H1 (cell line): ENCODE data around the gene FOSL2. TPM values are rescaled to one million over a fixed set of nuclear protein-coding genes. Genes with fewer than 3 reads are reported as not detected.
A peak's percentile ranks its signal among the peaks of the same experiment; 100 is the strongest.

Experiments used
- CTCF ChIA-PET: fragments of 300-600 bp; sonication (Branson Sonifier 250); formaldehyde crosslinking; loops from one replicate; lab custom pipeline; 2021; ENCODE audit not compliant: partially characterized antibody; lab: Charles Lee
- POLR2A ChIA-PET: fragments of 300-600 bp; sonication (Branson Sonifier 250); formaldehyde crosslinking; loops from one replicate; lab custom pipeline; 2021; ENCODE audit warnings: inconsistent platforms; ENCODE audit not compliant: partially characterized antibody; lab: Charles Lee
- DNase-seq, 2 experiments: peaks; one replicate each; pipeline versions ENCODE4 v3.0.0 to v3.0.0-alpha.2; 2010 to 2022; ENCODE audit warnings: low spot score in 2 of 2, low read depth in 1 of 2, mixed read lengths in 1 of 2
- FAIRE-seq: peaks from 2 replicates; lab custom pipeline; 2011; peaks lifted over from hg19 to GRCh38; lab: Jason Lieb, UNC
- H2AFZ ChIP-seq: 2 replicates; pipeline ENCODE4 v1.8.1; 2012; ENCODE audit warnings: low read length, inconsistent platforms
- H2AK5ac ChIP-seq: 2 replicates; pipeline ENCODE4 v1.6.1; 2013; ENCODE audit warnings: low read depth, low read length
- H2BK120ac ChIP-seq: replicated peaks from 2 replicates; pipeline ENCODE3; 2013; ENCODE audit warnings: low read depth, low read length, inconsistent platforms
- H2BK12ac ChIP-seq: 2 replicates; pipeline ENCODE4 v1.6.1; 2013; ENCODE audit warnings: low read depth, low read length
- H2BK15ac ChIP-seq: 2 replicates; pipeline ENCODE4 v1.6.1; 2013; ENCODE audit warnings: low read length
- H2BK20ac ChIP-seq: 2 replicates; pipeline ENCODE4 v1.6.1; 2013; ENCODE audit warnings: low read length
- H2BK5ac ChIP-seq: 2 replicates; pipeline ENCODE4 v1.6.1; 2013; ENCODE audit warnings: low read depth, low read length
- H3K14ac ChIP-seq: 2 replicates; pipeline ENCODE4 v1.6.1; 2013; ENCODE audit warnings: inconsistent platforms; ENCODE audit not compliant: insufficient read length
- H3K18ac ChIP-seq: 2 replicates; pipeline ENCODE4 v1.6.1; 2013; ENCODE audit warnings: low read length; ENCODE audit errors: extremely low read depth
- H3K23ac ChIP-seq: 2 replicates; pipeline ENCODE4 v1.6.1; 2013; ENCODE audit warnings: inconsistent platforms; ENCODE audit not compliant: insufficient read length
- H3K23me2 ChIP-seq: 2 replicates; pipeline ENCODE4 v1.6.1; 2013; ENCODE audit warnings: low read depth, low read length
- H3K27ac ChIP-seq: 2 replicates; pipeline ENCODE4 v1.6.1; 2011; ENCODE audit warnings: low read depth, low read length, inconsistent platforms
- H3K27me3 ChIP-seq, 4 experiments: replicated peaks in 1 of 4; 1 replicate in 1 of 4; 2 replicates in 3 of 4; pipeline versions ENCODE4 v1.6.1 to v1.8.1; 2011 to 2013; ENCODE audit warnings: low read length in 3 of 4, mild to moderate bottlenecking in 3 of 4, inconsistent platforms in 2 of 4, mixed read lengths in 2 of 4, moderate library complexity in 1 of 4; ENCODE audit not compliant: control insufficient read depth in 3 of 4, insufficient read depth in 3 of 4; ENCODE audit errors: extremely low read depth in 1 of 4
- H3K36me3 ChIP-seq, 4 experiments: 2 replicates each; pipeline versions ENCODE4 v1.6.1 to v1.8.1; 2011 to 2013; ENCODE audit warnings: mild to moderate bottlenecking in 4 of 4, low read length in 3 of 4, moderate library complexity in 2 of 4, control low read depth in 1 of 4, inconsistent platforms in 1 of 4; ENCODE audit not compliant: insufficient read depth in 4 of 4, control insufficient read depth in 2 of 4
- H3K4ac ChIP-seq: replicated peaks from 2 replicates; pipeline ENCODE3; 2013; ENCODE audit warnings: low read length, low read depth, mixed read lengths, inconsistent platforms; ENCODE audit not compliant: insufficient read length
- H3K4me1 ChIP-seq, 4 experiments: replicated peaks in 1 of 4; 1 replicate in 1 of 4; 2 replicates in 3 of 4; pipeline versions ENCODE4 v1.6.1 to v1.8.1; 2011 to 2013; ENCODE audit warnings: low read length in 3 of 4, inconsistent platforms in 2 of 4, mixed read lengths in 1 of 4; ENCODE audit not compliant: insufficient read depth in 4 of 4, control insufficient read depth in 3 of 4
- H3K4me2 ChIP-seq, 2 experiments: 2 replicates each; pipeline versions ENCODE4 v1.6.1 to v1.8.1; 2011 to 2013; ENCODE audit warnings: low read depth in 2 of 2, low read length in 2 of 2, control low read depth in 1 of 2, inconsistent platforms in 1 of 2, mild to moderate bottlenecking in 1 of 2; ENCODE audit not compliant: insufficient read depth in 1 of 2
- H3K4me3 ChIP-seq, 4 experiments: fragments of 200-600, 300-600 bp in 1 of 4; sonication (generic), shearing (Covaris generic), sonication (Bioruptor Twin) in 1 of 4; 2 replicates each; pipeline versions ENCODE4 v1.5.1 to v1.8.1; 2011 to 2016; ENCODE audit warnings: low read length in 4 of 4, low read depth in 3 of 4, control low read depth in 2 of 4, inconsistent platforms in 2 of 4, mild to moderate bottlenecking in 2 of 4, mixed read lengths in 1 of 4, moderate library complexity in 1 of 4; ENCODE audit not compliant: insufficient read depth in 2 of 4; ENCODE audit errors: extremely low read depth in 1 of 4
- H3K56ac ChIP-seq: replicated peaks from 2 replicates; pipeline ENCODE3; 2013; ENCODE audit warnings: low read depth, mild to moderate bottlenecking, mixed read lengths, low read length, inconsistent platforms; ENCODE audit not compliant: insufficient read length
- H3K79me1 ChIP-seq: 2 replicates; pipeline ENCODE4 v1.6.1; 2013; ENCODE audit warnings: low read depth, low read length, control low read depth
- H3K79me2 ChIP-seq, 2 experiments: 2 replicates each; pipeline versions ENCODE4 v1.6.1 to v1.8.1; 2012 to 2013; ENCODE audit warnings: low read length in 2 of 2, mild to moderate bottlenecking in 2 of 2, inconsistent platforms in 1 of 2; ENCODE audit not compliant: insufficient read depth in 2 of 2, control insufficient read depth in 1 of 2
- H3K9ac ChIP-seq, 4 experiments: replicated peaks in 1 of 4; 1 replicate in 1 of 4; 2 replicates in 3 of 4; pipeline versions ENCODE4 v1.6.1 to v1.8.1; 2011 to 2013; ENCODE audit warnings: low read depth in 3 of 4, low read length in 3 of 4, control low read depth in 2 of 4, mild to moderate bottlenecking in 2 of 4, moderate library complexity in 2 of 4, inconsistent platforms in 1 of 4; ENCODE audit errors: extremely low read depth in 1 of 4
- H3K9me3 ChIP-seq, 2 experiments: 2 replicates each; pipeline versions ENCODE4 v1.6.1 to v1.8.1; 2012 to 2013; ENCODE audit warnings: mild to moderate bottlenecking in 2 of 2, moderate library complexity in 2 of 2, control low read depth in 1 of 2, inconsistent platforms in 1 of 2, low read depth in 1 of 2, low read length in 1 of 2, mixed read lengths in 1 of 2; ENCODE audit not compliant: insufficient read depth in 2 of 2
- H4K20me1 ChIP-seq, 2 experiments: replicated peaks in 1 of 2; 2 replicates each; pipeline versions ENCODE3 to v1.8.1; 2011 to 2013; ENCODE audit warnings: inconsistent platforms in 2 of 2, low read length in 2 of 2, mild to moderate bottlenecking in 1 of 2; ENCODE audit not compliant: insufficient read depth in 2 of 2, control insufficient read depth in 1 of 2
- H4K5ac ChIP-seq: 2 replicates; pipeline ENCODE4 v1.6.1; 2013; ENCODE audit warnings: low read length, low read depth, mixed read lengths, inconsistent platforms; ENCODE audit not compliant: insufficient read length
- H4K8ac ChIP-seq: 2 replicates; pipeline ENCODE4 v1.8.0; 2013; ENCODE audit warnings: mild to moderate bottlenecking, moderate library complexity, low read length, inconsistent platforms; ENCODE audit not compliant: insufficient read depth; ENCODE audit errors: extremely low read depth
- H4K91ac ChIP-seq: replicated peaks from 2 replicates; pipeline ENCODE3; 2013; ENCODE audit warnings: low read length, mixed read lengths, inconsistent platforms; ENCODE audit not compliant: insufficient read length
- ASH2L ChIP-seq: fragments of 200-600, 300-600 bp; sonication (generic); IDR thresholded peaks from one replicate; pipeline ENCODE4 v1.7.1; 2017; ENCODE audit warnings: low read length
- CBX5 ChIP-seq: fragments of 300-800, 300-1000 bp; sonication (generic); IDR thresholded peaks from 2 replicates; pipeline ENCODE4 v1.7.1; 2016; ENCODE audit warnings: antibody characterized with exemption, low read length, low read depth
- CHD1 ChIP-seq: IDR thresholded peaks from 2 replicates; pipeline ENCODE4 v1.6.1; 2012; ENCODE audit warnings: low read depth, low read length, improper control_type of control experiment
- JUN ChIP-seq: IDR thresholded peaks from 2 replicates; pipeline ENCODE4 v1.6.1; 2011; ENCODE audit warnings: low read depth, mild to moderate bottlenecking, improper control_type of control experiment, low read length
- NANOG ChIP-seq: IDR thresholded peaks from 2 replicates; pipeline ENCODE4 v1.6.1; 2011; ENCODE audit warnings: low read length, low read depth, mild to moderate bottlenecking, inconsistent platforms; ENCODE audit not compliant: insufficient read depth, poor library complexity, severe bottlenecking
- NRF1 ChIP-seq: IDR thresholded peaks from 2 replicates; pipeline ENCODE4 v1.6.1; 2011; ENCODE audit warnings: mild to moderate bottlenecking, low read depth, low read length, improper control_type of control experiment
- SAP30 ChIP-seq: fragments of 300-600 bp; sonication (generic); IDR thresholded peaks from 2 replicates; pipeline ENCODE4 v1.7.1; 2012; ENCODE audit warnings: low read length, moderate library complexity, mild to moderate bottlenecking, inconsistent platforms; ENCODE audit not compliant: insufficient read depth, insufficient replicate concordance
- SIN3A ChIP-seq, 2 experiments: IDR thresholded peaks in 1 of 2; conservative IDR thresholded peaks in 1 of 2; 2 replicates each; pipeline ENCODE4 v1.6.1; 2011 to 2012; ENCODE audit warnings: low read length in 2 of 2, improper control_type of control experiment in 1 of 2, low read depth in 1 of 2, mild to moderate bottlenecking in 1 of 2
- SP1 ChIP-seq: IDR thresholded peaks from 2 replicates; pipeline ENCODE4 v1.6.1; 2011; ENCODE audit warnings: low read depth, low read length
- SP2 ChIP-seq: IDR thresholded peaks from 2 replicates; pipeline ENCODE4 v1.6.1; 2012; ENCODE audit warnings: mild to moderate bottlenecking, low read length, inconsistent platforms
- SP4 ChIP-seq: IDR thresholded peaks from 2 replicates; pipeline ENCODE4 v1.6.1; 2012; ENCODE audit warnings: low read length, inconsistent platforms
- WGBS, 2 experiments: shearing (Covaris generic) in 1 of 2; methylation state at CpG; one replicate each; pipeline versions ENCODE4 v1.1.6 to v1.1.7; 2013 to 2015; ENCODE audit warnings: low lambda C conversion rate in 2 of 2, mixed read lengths in 2 of 2, inconsistent platforms in 1 of 2, low coverage in 1 of 2, missing lambda C conversion rate in 1 of 2; ENCODE audit not compliant: insufficient replicate concordance in 2 of 2, insufficient coverage in 1 of 2, insufficient read length in 1 of 2; ENCODE audit errors: extremely low coverage in 1 of 2, missing lambda C conversion rate in 1 of 2; 5-methylcytosine and 5-hydroxymethylcytosine counted together
- polyA plus RNA-seq, 7 experiments: library from polyadenylated mRNA; depleted of rRNA in 3 of 7; stranded (reverse) in 5 of 7; unstranded in 2 of 7; fragments of >200 nt in 5 of 7; fragments of 200-250 nt in 2 of 7; gene quantifications; 1 replicate in 5 of 7; 2 replicates in 1 of 7; 4 replicates in 1 of 7; pipeline versions ENCODE4 v1.2.1 to v1.2.3, GENCODE V29; 2011 to 2013; ENCODE audit warnings: missing spikeins in 2 of 7, mixed read lengths in 2 of 7
- total RNA-seq: library from RNA; stranded (reverse); fragmentation: NEBNext Ultra II Directional; extraction: Animal tissue kit (Norgen Biotek cat#: 25700); gene quantifications from 2 replicates; pipeline ENCODE4 v1.2.1, GENCODE V29; 2021

The FOSL2 gene
- total and polyA plus RNA-seq, 2 of the 8 experiments (the other 6 are each of a cell fraction or from before 2014, with no cell fraction given): 1.5 to 4.5 TPM

GRCh38 chr2:28437918-28438317 is 45.3 kb downstream of the FOSL2 start:
- Histone ChIP-seq H3K79me1 (no peaks in the 10 kb centered on the region), H2AK5ac (no peak overlapping the region), H3K9me3 (peaks cover 6 to 7% of the 10 kb centered on the region in 2 experiments; a peak in 1 of 4 replicates), H3K36me3 (no peaks in the 10 kb centered on the region), H3K23me2 (no peaks in the 10 kb centered on the region; the same call in 1 of the 2 replicates), H2BK15ac (no peak overlapping the region), H3K27ac (no peak overlapping the region), H3K23ac (no peak overlapping the region), H4K8ac (no peak overlapping the region), H3K14ac (peak overlapping the region; percentile 49), H3K4me1 (no peaks in the 10 kb centered on the region; a peak in 1 of 7 replicates), H3K79me2 (no peaks in the 10 kb centered on the region), H2BK12ac (no peak overlapping the region), H3K56ac (no peak overlapping the region), H3K18ac (no peak overlapping the region), H4K91ac (no peak overlapping the region), H2BK20ac (no peak overlapping the region), H3K4me2 (no peak overlapping the region), H4K20me1 (peaks cover 0 to 1% of the 10 kb centered on the region in 2 experiments), H4K5ac (no peak overlapping the region), H3K9ac (no peak overlapping the region), H2AFZ (no peak overlapping the region), H3K4me3 (no peak overlapping the region), H2BK120ac (no peak overlapping the region), H3K4ac (no peak overlapping the region), H2BK5ac (no peak overlapping the region), H3K27me3 (no peaks in the 10 kb centered on the region)
- TF ChIP-seq CHD1 (no peak), SP2 (no peak), ASH2L (no peak), SIN3A (conservative IDR thresholded peaks at IDR 0.05 in 1 of 2, IDR thresholded peaks at IDR 0.05 in 1 of 2; ENCODE audit: low read depth in 1 of 2, low read length in 2 of 2) (no peak), SAP30 (no peak), NANOG (no peak), JUN (no peak), SP4 (no peak), SP1 (no peak), CBX5 (no peak), NRF1 (no peak)
- FAIRE-seq (no peak), DNase-seq (no peak)
- POLR2A ChIA-PET: no interaction called here
- CTCF ChIA-PET: no interaction called here
- 80% methylated on average over 5 of the region's 5 CpGs; no CpG with 5 or more reads in 1 of the 2 experiments for WGBS, 2 experiments
